GM12891 (cell line): Measurements from ENCODE around the gene KIAA1958.

Experiments
- POLR2A ChIP-seq: IDR thresholded peaks from 2 replicates; pipeline ENCODE4 v1.6.1; 2011; ENCODE audit warnings: low read depth, low read length, control low read depth
- POLR2AphosphoS5 ChIP-seq: IDR thresholded peaks from 2 replicates; pipeline ENCODE4 v1.6.1; 2011; ENCODE audit warnings: low read depth, low read length, control low read depth
- SPI1 ChIP-seq: IDR thresholded peaks from 2 replicates; pipeline ENCODE4 v1.6.1; 2011; ENCODE audit warnings: low read depth, low read length, control low read depth
- TAF1 ChIP-seq: IDR thresholded peaks from 2 replicates; pipeline ENCODE4 v1.6.1; 2011; ENCODE audit warnings: low read depth, low read length, control low read depth

DNA sequence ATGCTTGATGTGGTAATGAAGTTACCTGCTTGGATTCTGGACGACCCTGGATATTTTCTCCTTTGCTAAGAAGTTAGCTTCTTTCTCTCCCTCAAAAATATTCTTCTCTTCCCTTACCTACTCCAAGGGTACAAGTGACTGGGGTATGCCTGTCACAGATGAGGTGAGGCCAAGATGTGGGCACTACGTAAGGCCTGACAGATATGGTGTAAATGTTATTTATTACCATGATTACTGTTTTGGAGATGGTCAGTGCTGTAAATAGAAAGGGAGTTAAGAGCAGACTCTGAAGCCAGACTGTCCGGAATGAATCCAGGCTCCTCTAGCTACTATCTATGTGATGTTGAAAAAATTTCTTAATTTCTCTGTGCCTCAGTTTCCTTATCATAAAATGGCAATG lies 1.1 kb upstream of the KIAA1958 start:
- TF ChIP-seq POLR2A (no peak), TAF1 (no peak), SPI1 (no peak), POLR2AphosphoS5 (no peak)
